NCI-H446 (cell line): ENCODE measurements around the gene MYL3.

Experiments used
- DNase-seq, 2 experiments: peaks; one replicate each; lab custom pipeline; 2025; lab: John Stamatoyannopoulos, UW

Gene MYL3

GRCh38 chr3:46850468-46850779 is 12.8 kb downstream of the MYL3 start:
- DNase-seq = no peak

GRCh38 chr3:46849686-46850467 is 13.4 kb downstream of the MYL3 start:
- no peak for DNase-seq

GRCh38 chr3:46849045-46849631 is 14.1 kb downstream of the MYL3 start:
- DNase-seq = no peak

GRCh38 chr3:46848271-46849044 is 14.8 kb downstream of the MYL3 start:
- peak in 1 of 2 experiments; percentile 0 for DNase-seq

- no peak for DNase-seq
Observed at GRCh38 chr3:46847744-46848143, 15.5 kb downstream of the MYL3 start.

- DNase-seq = no peak
Observed at GRCh38 chr3:46846624-46847542, 16.4 kb downstream of the MYL3 start.

GRCh38 chr3:46845860-46846623 is 17.2 kb downstream of the MYL3 start:
- peak; percentile 29 to 65 for DNase-seq

GRCh38 chr3:46845397-46845859 is 17.8 kb downstream of the MYL3 start:
- DNase-seq = peak in 1 of 2 experiments; percentile 29

- DNase-seq = no peak
Observed at GRCh38 chr3:46844881-46845312, 18.3 kb downstream of the MYL3 start.

- no peak for DNase-seq
Observed at GRCh38 chr3:46844397-46844796, 18.8 kb downstream of the MYL3 start.

GRCh38 chr3:46843508-46843907 is 19.7 kb downstream of the MYL3 start:
- no peak for DNase-seq

- no peak for DNase-seq
Observed at GRCh38 chr3:46840491-46840890, 22.8 kb downstream of the MYL3 start.

GRCh38 chr3:46838301-46838700 is 24.9 kb downstream of the MYL3 start:
- no peak for DNase-seq

GRCh38 chr3:46835491-46835890 is 27.8 kb downstream of the MYL3 start:
- no peak for DNase-seq

GRCh38 chr3:46835054-46835453 is 28.2 kb downstream of the MYL3 start:
- DNase-seq = no peak

GRCh38 chr3:46833346-46834300 is 29.6 kb downstream of the MYL3 start:
- no peak for DNase-seq

- no peak for DNase-seq
Observed at GRCh38 chr3:46831841-46832240, 31.4 kb downstream of the MYL3 start.

- no peak for DNase-seq
Observed at GRCh38 chr3:46831316-46831715, 31.9 kb downstream of the MYL3 start.

GRCh38 chr3:46830801-46831200 is 32.4 kb downstream of the MYL3 start:
- no peak for DNase-seq

- no peak for DNase-seq
Observed at GRCh38 chr3:46829699-46830208, 33.5 kb downstream of the MYL3 start.
